OCI-M2 (cell line): ENCODE measurements around the gene TMEM196.
A peak's percentile ranks its signal among the peaks of the same experiment; 100 is the strongest.
"Not testable (repeated sequence)": the region's sequence is repeated elsewhere in the genome, so short reads cannot be mapped to it uniquely, and the experiment has no call there.

ENCODE experiments used
- DNase-seq: peaks from one replicate; lab custom pipeline; 2025; ENCODE audit not compliant: unreplicated experiment; lab: John Stamatoyannopoulos, UW

TMEM196 gene

DNA sequence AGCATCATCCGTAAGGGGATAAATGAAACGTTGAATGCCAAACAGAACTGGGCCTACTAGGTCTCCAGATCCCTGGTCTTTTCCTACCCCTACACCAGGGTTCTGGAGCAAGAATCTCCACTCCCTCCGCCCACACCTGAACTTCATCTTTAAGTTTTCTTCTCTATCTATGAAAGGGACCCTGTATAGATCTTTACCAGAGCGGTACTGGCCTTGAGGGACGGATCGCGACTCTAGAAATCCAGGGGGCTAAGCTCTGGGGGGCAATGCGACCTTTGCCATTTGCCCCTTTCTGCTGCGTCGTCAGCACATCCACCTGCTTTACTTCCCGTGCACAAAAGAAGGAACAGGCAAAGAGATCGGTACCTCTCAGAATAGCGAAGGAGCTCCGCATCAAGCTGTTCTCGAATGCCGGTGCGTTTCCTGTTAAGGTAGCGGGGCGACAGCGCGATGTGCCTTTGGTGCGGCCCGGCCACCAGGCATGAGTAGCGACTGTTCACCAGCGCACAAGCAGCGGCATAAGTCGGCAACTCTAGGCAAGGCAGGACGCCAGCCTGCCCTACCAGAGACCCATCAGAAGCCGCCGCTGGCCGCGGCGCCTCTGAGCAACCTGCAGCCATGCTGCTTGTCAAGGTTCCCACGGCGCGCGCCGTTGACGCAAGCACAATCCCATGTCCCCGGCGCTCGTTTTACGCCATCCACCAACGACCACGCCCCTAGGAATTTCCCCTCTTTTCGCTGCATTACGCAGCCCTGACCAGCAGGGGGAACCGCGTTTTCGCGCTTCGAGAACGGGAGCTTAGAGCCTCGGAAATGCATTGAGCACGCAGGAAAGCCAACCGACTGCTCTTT is 64.8 kb downstream of the TMEM196 start, which contains the start of gene POLR1F:
TSS of gene POLR1F (minus strand) at position 641 of the 852 bp plus-strand sequence. CDS start at position 620, 21 bp downstream.
- peak; percentile 55 for DNase-seq

GRCh38 chr7:19707240-19707639 is 66.2 kb downstream of the TMEM196 start:
- no peak for DNase-seq

- DNase-seq: no peak
Observed at GRCh38 chr7:19705663-19706062, 67.8 kb downstream of the TMEM196 start.

DNA sequence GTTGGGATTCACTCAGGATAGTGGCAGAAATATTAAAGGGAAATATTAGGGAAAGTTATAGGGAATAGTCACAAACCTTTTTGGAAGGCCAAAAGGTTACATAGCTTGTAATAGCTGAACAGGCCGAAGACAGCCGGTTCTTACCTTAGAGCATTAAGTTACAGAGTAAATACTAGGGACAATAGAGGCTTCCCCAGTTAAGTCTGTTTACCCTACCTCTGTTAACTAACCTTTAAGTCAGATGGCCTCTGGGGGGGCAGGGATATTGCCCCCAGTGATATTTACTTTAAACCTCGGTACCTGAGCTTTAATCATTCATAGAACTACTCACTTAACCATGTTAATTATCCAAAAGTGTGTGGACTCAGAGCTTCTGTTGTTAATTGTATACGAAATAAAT is 71.9 kb downstream of the TMEM196 start:
- DNase-seq: no peak

- DNase-seq: no peak
Observed at GRCh38 chr7:19700936-19701335, 72.5 kb downstream of the TMEM196 start.

DNA sequence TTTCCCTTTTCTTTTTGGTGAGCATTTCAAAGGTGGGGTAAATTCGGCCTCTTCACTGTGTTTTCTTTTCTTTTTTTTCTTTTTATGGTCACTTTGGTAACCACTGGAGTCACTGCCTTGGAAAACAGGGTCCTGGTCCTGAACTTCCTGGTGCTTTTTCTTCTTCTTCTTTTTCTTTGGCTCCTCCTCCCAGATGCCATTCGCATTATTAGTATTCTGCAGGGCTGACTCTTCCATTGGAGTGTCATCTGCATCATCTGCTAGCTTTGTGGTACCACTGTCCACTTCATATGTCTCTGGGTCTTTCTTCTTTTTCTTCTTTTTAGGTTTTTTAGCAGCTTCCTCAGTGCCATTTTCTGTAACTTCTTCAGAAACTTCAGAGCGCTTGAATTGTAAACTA is 75.1 kb downstream of the TMEM196 start:
- DNase-seq: no peak

DNA sequence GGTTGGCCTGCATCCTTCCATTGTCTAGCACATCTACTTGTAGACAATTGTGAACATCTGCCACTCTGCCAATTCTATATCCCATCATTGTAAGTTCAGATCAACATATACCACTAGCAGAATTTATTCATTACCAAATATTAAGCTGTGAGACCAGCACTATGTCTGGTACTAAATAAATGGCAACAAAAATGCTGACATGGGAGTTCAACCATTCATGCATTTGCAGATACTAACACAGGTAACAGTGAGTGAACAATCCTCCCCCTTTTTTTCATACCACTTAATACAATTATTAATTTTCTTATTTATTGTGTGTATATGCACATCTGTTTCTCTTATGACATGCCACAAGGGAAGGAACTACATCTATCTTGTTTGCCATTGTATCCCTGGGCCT is 76.5 kb downstream of the TMEM196 start:
- no peak for DNase-seq

GRCh38 chr7:19692111-19692828 is 81.1 kb downstream of the TMEM196 start:
- DNase-seq: no peak

- no peak for DNase-seq
Observed at GRCh38 chr7:19690736-19691135, 82.7 kb downstream of the TMEM196 start.

DNA sequence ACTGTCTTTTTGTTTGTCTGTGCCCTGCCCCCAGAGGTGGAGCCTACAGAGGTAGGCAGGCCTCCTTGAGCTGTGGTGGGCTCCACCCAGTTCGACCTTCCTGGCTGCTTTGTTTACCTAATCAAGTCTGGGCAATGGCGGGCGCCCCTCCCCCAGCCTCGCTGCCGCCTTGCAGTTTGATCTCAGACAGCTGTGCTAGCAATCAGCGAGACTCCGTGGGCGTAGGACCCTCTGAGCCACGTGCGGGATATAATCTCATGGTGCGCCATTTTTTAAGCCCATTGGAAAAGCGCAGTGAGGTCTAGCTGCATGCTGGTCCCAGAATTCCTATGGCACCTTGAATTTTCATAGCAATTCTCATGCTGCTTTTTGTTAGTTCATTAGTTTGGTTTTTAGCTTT is 84.3 kb downstream of the TMEM196 start:
- not testable (repeated sequence) for DNase-seq

DNA sequence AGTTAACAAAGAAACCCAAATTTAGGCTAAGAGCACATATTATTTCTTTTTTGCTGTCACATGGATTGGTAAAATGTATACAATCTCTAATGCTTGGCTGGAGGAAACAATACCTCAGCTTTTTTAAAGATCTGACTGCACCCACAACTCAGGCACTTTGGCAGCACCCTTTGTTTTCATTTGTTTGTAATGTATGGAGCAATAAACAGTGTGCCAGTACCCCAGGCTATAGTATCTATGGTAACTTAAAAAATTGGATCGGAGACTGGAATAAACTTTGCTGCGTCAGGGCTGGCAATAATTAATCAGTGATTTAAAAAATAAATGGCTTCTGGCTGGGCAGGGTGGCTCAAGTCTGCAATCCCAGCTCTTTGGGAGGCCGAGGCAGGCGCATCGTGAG is 91.8 kb downstream of the TMEM196 start:
- no peak for DNase-seq

DNA sequence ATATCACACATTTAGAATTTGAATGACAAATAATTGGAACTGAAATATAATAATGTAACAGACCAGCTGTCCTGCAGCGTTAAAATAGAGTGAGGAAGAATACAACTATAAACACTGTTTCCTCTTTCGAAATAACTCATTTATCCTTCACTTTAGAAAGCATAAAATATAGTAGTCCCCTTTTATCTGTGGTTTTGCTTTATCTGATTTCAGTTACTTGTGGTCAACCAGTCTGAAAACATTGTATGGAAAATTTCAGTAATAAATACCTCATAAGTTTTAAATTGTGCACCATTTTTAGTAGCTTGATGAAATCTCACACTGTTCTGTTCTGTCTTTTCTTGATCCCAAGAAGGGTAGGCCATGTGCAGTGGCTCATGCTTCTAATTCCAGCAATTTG is 96.2 kb downstream of the TMEM196 start:
- no peak for DNase-seq

GRCh38 chr7:19675816-19676215 is 97.6 kb downstream of the TMEM196 start:
- DNase-seq: no peak

GRCh38 chr7:19674266-19674960 is 99.0 kb downstream of the TMEM196 start:
- DNase-seq: no peak

DNA sequence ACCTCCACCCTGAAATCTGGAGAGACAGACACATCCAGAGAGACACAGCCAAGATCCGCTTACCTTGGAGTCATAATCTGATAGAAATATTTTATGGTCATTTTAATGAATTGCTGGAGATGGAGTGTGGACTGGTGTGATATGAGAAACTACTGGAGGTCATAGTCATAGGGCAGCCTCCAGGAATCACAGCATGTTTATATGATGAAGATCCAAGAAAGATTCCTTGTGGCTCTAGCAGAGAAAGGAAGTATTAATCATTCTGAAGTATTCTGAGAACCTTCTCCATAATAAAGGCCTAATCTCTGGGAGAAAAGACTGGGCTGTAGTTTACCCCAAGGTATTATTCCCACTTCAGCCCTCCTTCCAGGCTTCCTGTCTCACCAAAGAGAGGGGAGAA is 102.6 kb downstream of the TMEM196 start:
- DNase-seq: no peak
